NCI-H128 (cell line): ENCODE measurements around the gene TARP.

ENCODE experiments used
- DNase-seq: peaks from one replicate; lab custom pipeline; 2025; ENCODE audit not compliant: unreplicated experiment; lab: John Stamatoyannopoulos, UW

TARP gene

GRCh38 chr7:38273286-38273995, at the start of gene TARP:
Gene TARP, minus strand, starts transcription at chr7:38273636.
- DNase-seq = no peak

- no peak for DNase-seq
These were observed 49.7 kb upstream of the TARP start for GRCh38 chr7:38323156-38323555.

GRCh38 chr7:38322461-38322860, 49.0 kb upstream of the TARP start:
- DNase-seq = no peak

- no peak for DNase-seq
These were observed 48.5 kb upstream of the TARP start for GRCh38 chr7:38321967-38322366.

- DNase-seq = no peak
These were observed 48.1 kb upstream of the TARP start for GRCh38 chr7:38321515-38321944.

- DNase-seq = no peak
These were observed 47.6 kb upstream of the TARP start for GRCh38 chr7:38321050-38321449.

GRCh38 chr7:38319873-38320272, 46.4 kb upstream of the TARP start:
- DNase-seq = no peak

- DNase-seq = peak; percentile 13
These were observed 45.5 kb upstream of the TARP start for GRCh38 chr7:38318803-38319416.

GRCh38 chr7:38318241-38318640, 44.8 kb upstream of the TARP start:
- no peak for DNase-seq

- DNase-seq = no peak
These were observed 44.1 kb upstream of the TARP start for GRCh38 chr7:38317515-38317914.

- no peak for DNase-seq
These were observed 43.4 kb upstream of the TARP start for GRCh38 chr7:38316733-38317360.

- no peak for DNase-seq
These were observed 42.0 kb upstream of the TARP start for GRCh38 chr7:38315410-38315809.

- no peak for DNase-seq
These were observed 39.4 kb upstream of the TARP start for GRCh38 chr7:38312821-38313220.

GRCh38 chr7:38311329-38311937, 38.0 kb upstream of the TARP start:
- no peak for DNase-seq

- no peak for DNase-seq
These were observed 37.2 kb upstream of the TARP start for GRCh38 chr7:38310591-38311101.

- DNase-seq = no peak
These were observed 36.1 kb upstream of the TARP start for GRCh38 chr7:38309555-38309954.

- DNase-seq = no peak
These were observed 34.7 kb upstream of the TARP start for GRCh38 chr7:38308140-38308539.

GRCh38 chr7:38307640-38308039, 34.2 kb upstream of the TARP start:
- DNase-seq = no peak

GRCh38 chr7:38306914-38307313, 33.5 kb upstream of the TARP start:
- DNase-seq = no peak

GRCh38 chr7:38306171-38306570, 32.7 kb upstream of the TARP start:
- DNase-seq = no peak

GRCh38 chr7:38303866-38304265, 30.4 kb upstream of the TARP start:
- DNase-seq = no peak

- no peak for DNase-seq
These were observed 26.7 kb upstream of the TARP start for GRCh38 chr7:38300175-38300574.
